HG02763 (cell line): Measurements from ENCODE around the gene ZSWIM3.
"Not testable (repeated sequence)": the region's sequence is repeated elsewhere in the genome, so short reads cannot be mapped to it uniquely, and the experiment has no call there.

Experiments
- ATAC-seq: cut with Tn5 transposase; IDR thresholded peaks from one replicate; pipeline ENCODE4 v1.9.1; 2021; ENCODE audit warnings: mild to moderate bottlenecking, moderate library complexity; ENCODE audit not compliant: unreplicated experiment

Gene ZSWIM3

GRCh38 chr20:45890077-45890984 is 32.9 kb downstream of the ZSWIM3 start:
- peak; percentile 15 for ATAC-seq

GRCh38 chr20:45890985-45891983 is 33.9 kb downstream of the ZSWIM3 start, which contains the start of the genes CTSA and NEURL2:
Gene CTSA (plus strand): TSS chr20:45891335. CDS start chr20:45891569, 234 bp downstream.
Gene NEURL2 (minus strand): TSS chr20:45891208. CDS start chr20:45890991, 217 bp downstream.
- peak; percentile 76 for ATAC-seq

GRCh38 chr20:45892049-45892825 is 34.8 kb downstream of the ZSWIM3 start:
- ATAC-seq, result no peak

GRCh38 chr20:45892828-45893500 is 35.5 kb downstream of the ZSWIM3 start:
- no peak for ATAC-seq

GRCh38 chr20:45893831-45894230 is 36.4 kb downstream of the ZSWIM3 start:
- no peak for ATAC-seq

- ATAC-seq, result no peak
Measured at GRCh38 chr20:45894797-45895196, 37.4 kb downstream of the ZSWIM3 start.

- ATAC-seq, result no peak
Measured at GRCh38 chr20:45896641-45897161, 39.3 kb downstream of the ZSWIM3 start.

- no peak for ATAC-seq
Measured at GRCh38 chr20:45897289-45897688, 39.9 kb downstream of the ZSWIM3 start.

- no peak for ATAC-seq
Measured at GRCh38 chr20:45897692-45898091, 40.3 kb downstream of the ZSWIM3 start.

- ATAC-seq, result no peak
Measured at GRCh38 chr20:45898285-45898684, 40.9 kb downstream of the ZSWIM3 start.

- ATAC-seq, result no peak
Measured at GRCh38 chr20:45899046-45899835, 41.8 kb downstream of the ZSWIM3 start.

GRCh38 chr20:45901332-45901731 is 43.9 kb downstream of the ZSWIM3 start:
- ATAC-seq, result not testable (repeated sequence)

- no peak for ATAC-seq
Measured at GRCh38 chr20:45902199-45902701, 44.8 kb downstream of the ZSWIM3 start.

GRCh38 chr20:45904583-45905504 is 47.4 kb downstream of the ZSWIM3 start:
- ATAC-seq, result no peak

- ATAC-seq, result no peak
Measured at GRCh38 chr20:45905505-45906079, 48.2 kb downstream of the ZSWIM3 start.

GRCh38 chr20:45907219-45907948 is 50.0 kb downstream of the ZSWIM3 start:
- no peak for ATAC-seq

- ATAC-seq, result no peak
Measured at GRCh38 chr20:45908084-45908483, 50.7 kb downstream of the ZSWIM3 start.
